GM23338 (cell line): Measurements from ENCODE around the gene MRGPRG. TPM values are rescaled to one million over a fixed set of nuclear protein-coding genes. Genes with fewer than 3 reads are reported as not detected.
A peak's percentile ranks its signal among the peaks of the same experiment; 100 is the strongest.

Experiments
- ATAC-seq: fragments of 200-7000 bp; cut with Tn5 transposase; 3 replicates; pipeline ENCODE4 v1.9.1; 2020
- DNase-seq: peaks from one replicate; pipeline ENCODE4 v3.0.0-alpha.2; 2015; ENCODE audit warnings: low spot score
- H2AFZ ChIP-seq: fragments of 200-600 bp; sonication (generic); 2 replicates; pipeline ENCODE4 v1.8.0; 2016; ENCODE audit warnings: antibody characterized with exemption, mild to moderate bottlenecking, moderate library complexity
- H3F3A ChIP-seq: fragments of 200-600 bp; sonication (generic); replicated peaks from 2 replicates; pipeline ENCODE4 v1.8.0; 2017; ENCODE audit warnings: antibody characterized with exemption, mixed run types, low read depth
- H3K27ac ChIP-seq: fragments of 200-600 bp; sonication (generic); 2 replicates; pipeline ENCODE4 v1.6.1; 2016; ENCODE audit warnings: low read depth
- H3K27me3 ChIP-seq: fragments of 200-600 bp; sonication (generic); 2 replicates; pipeline ENCODE4 v1.8.0; 2016; ENCODE audit warnings: mild to moderate bottlenecking, mixed run types, moderate library complexity; ENCODE audit not compliant: insufficient read depth
- H3K36me3 ChIP-seq: fragments of 200-600 bp; sonication (generic); 2 replicates; pipeline ENCODE4 v1.8.0; 2016; ENCODE audit warnings: mild to moderate bottlenecking; ENCODE audit not compliant: insufficient read depth
- H3K4me1 ChIP-seq: fragments of 200-600 bp; sonication (generic); 2 replicates; pipeline ENCODE4 v1.8.0; 2016; ENCODE audit warnings: mild to moderate bottlenecking, moderate library complexity; ENCODE audit not compliant: insufficient read depth
- H3K4me2 ChIP-seq: fragments of 200-600 bp; sonication (generic); 2 replicates; pipeline ENCODE4 v1.7.1; 2017; ENCODE audit warnings: mixed run types
- H3K4me3 ChIP-seq: fragments of 200-600 bp; sonication (generic); 2 replicates; pipeline ENCODE4 v1.6.1; 2016; ENCODE audit warnings: mixed run types
- H3K79me2 ChIP-seq: fragments of 200-600 bp; sonication (generic); replicated peaks from 2 replicates; pipeline ENCODE4 v1.8.0; 2017; ENCODE audit warnings: mild to moderate bottlenecking; ENCODE audit not compliant: insufficient read depth
- H3K9me2 ChIP-seq: fragments of 200-600 bp; sonication (generic); 2 replicates; pipeline ENCODE4 v1.8.0; 2017; ENCODE audit not compliant: insufficient read depth
- H4K20me1 ChIP-seq: fragments of 200-600 bp; sonication (generic); replicated peaks from 2 replicates; pipeline ENCODE4 v1.8.0; 2017; ENCODE audit warnings: mild to moderate bottlenecking; ENCODE audit not compliant: insufficient read depth
- H3K27ac Mint-ChIP-seq: 2 replicates; pipeline ENCODE4 v1.8.0; 2020; ENCODE audit warnings: inconsistent platforms, mild to moderate bottlenecking, moderate library complexity, mixed read lengths
- H3K27me3 Mint-ChIP-seq: 3 replicates; pipeline ENCODE4 v1.8.0; 2022; ENCODE audit warnings: low read depth, mild to moderate bottlenecking, moderate library complexity, mixed read lengths, inconsistent platforms; ENCODE audit not compliant: insufficient read depth, poor library complexity
- H3K36me3 Mint-ChIP-seq: 3 replicates; pipeline ENCODE4 v1.8.0; 2021; ENCODE audit warnings: low read depth, mild to moderate bottlenecking, inconsistent platforms, moderate library complexity, mixed read lengths
- H3K4me1 Mint-ChIP-seq: 3 replicates; pipeline ENCODE4 v1.8.0; 2020; ENCODE audit warnings: mild to moderate bottlenecking, inconsistent platforms, mixed read lengths
- H3K4me3 Mint-ChIP-seq: 3 replicates; pipeline ENCODE4 v1.8.0; 2021; ENCODE audit warnings: moderate library complexity, mild to moderate bottlenecking, inconsistent platforms, mixed read lengths
- H3K9me3 Mint-ChIP-seq: 3 replicates; pipeline ENCODE4 v1.8.0; 2020; ENCODE audit warnings: moderate library complexity, mild to moderate bottlenecking, inconsistent platforms, mixed read lengths
- CREB1 ChIP-seq: fragments of 250-450 bp; sonication (Bioruptor Pico); IDR thresholded peaks from 2 replicates; pipeline ENCODE4 v1.5.0; 2020; ENCODE audit warnings: low read depth, mild to moderate bottlenecking, moderate library complexity
- EZH2 ChIP-seq: fragments of 200-600 bp; sonication (generic); IDR thresholded peaks from one replicate; pipeline ENCODE4 v1.8.0; 2017; ENCODE audit warnings: antibody characterized with exemption, mild to moderate bottlenecking, low read depth; ENCODE audit not compliant: unreplicated experiment
- EZH2phosphoT487 ChIP-seq: fragments of 200-600 bp; sonication (generic); IDR thresholded peaks from one replicate; pipeline ENCODE4 v1.8.1; 2018; ENCODE audit warnings: antibody characterized with exemption; ENCODE audit not compliant: unreplicated experiment
- NANOG ChIP-seq: IDR thresholded peaks from 2 replicates; pipeline ENCODE4 v1.6.1; 2016; ENCODE audit warnings: antibody characterized with exemption, borderline replicate concordance
- REST ChIP-seq: IDR thresholded peaks from one replicate; pipeline ENCODE4 v1.6.1; 2018; ENCODE audit warnings: antibody characterized with exemption; ENCODE audit not compliant: unreplicated experiment
- ZNF331 ChIP-seq: fragments of 250-450 bp; sonication (Bioruptor Pico); IDR thresholded peaks from 2 replicates; pipeline ENCODE4 v1.5.0; 2020; ENCODE audit warnings: low read depth, mild to moderate bottlenecking, moderate library complexity
- polyA plus RNA-seq: library from polyadenylated mRNA; unstranded; fragments of >200 nt; fragmentation: Nextera tagmentation; extraction: Ambion mirVana; gene quantifications from 2 replicates; pipeline ENCODE4 v1.2.1, GENCODE V29; 2016
- total RNA-seq: library from RNA; depleted of rRNA; stranded (reverse); fragments of >200 nt; shearing (Covaris generic); gene quantifications from 2 replicates; pipeline ENCODE4 v1.2.3, GENCODE V29; 2014
- TF ChIP-seq, protein P1 (sequence below): fragments of 250-450 bp; sonication (Bioruptor Pico); IDR thresholded peaks from 2 replicates; pipeline ENCODE4 v1.5.0; 2020; ENCODE audit warnings: mild to moderate bottlenecking, moderate library complexity
- TF ChIP-seq, protein P2 (sequence below), 2 experiments: fragments of 200-600 bp in 1 of 2; sonication (generic) in 1 of 2; conservative IDR thresholded peaks; 2 replicates each; pipeline versions ENCODE4 v1.5.1 to v1.6.1; 2016 to 2017; ENCODE audit warnings: antibody characterized with exemption in 2 of 2, low read depth in 2 of 2, mild to moderate bottlenecking in 2 of 2, moderate library complexity in 1 of 2
- TF ChIP-seq, protein P3 (sequence below): IDR thresholded peaks from 2 replicates; pipeline ENCODE4 v1.6.1; 2016; ENCODE audit warnings: antibody characterized with exemption

The MRGPRG gene
- total and polyA plus RNA-seq, 2 experiments from 2014 or later: not detected

- TF ChIP-seq, protein P1, sequence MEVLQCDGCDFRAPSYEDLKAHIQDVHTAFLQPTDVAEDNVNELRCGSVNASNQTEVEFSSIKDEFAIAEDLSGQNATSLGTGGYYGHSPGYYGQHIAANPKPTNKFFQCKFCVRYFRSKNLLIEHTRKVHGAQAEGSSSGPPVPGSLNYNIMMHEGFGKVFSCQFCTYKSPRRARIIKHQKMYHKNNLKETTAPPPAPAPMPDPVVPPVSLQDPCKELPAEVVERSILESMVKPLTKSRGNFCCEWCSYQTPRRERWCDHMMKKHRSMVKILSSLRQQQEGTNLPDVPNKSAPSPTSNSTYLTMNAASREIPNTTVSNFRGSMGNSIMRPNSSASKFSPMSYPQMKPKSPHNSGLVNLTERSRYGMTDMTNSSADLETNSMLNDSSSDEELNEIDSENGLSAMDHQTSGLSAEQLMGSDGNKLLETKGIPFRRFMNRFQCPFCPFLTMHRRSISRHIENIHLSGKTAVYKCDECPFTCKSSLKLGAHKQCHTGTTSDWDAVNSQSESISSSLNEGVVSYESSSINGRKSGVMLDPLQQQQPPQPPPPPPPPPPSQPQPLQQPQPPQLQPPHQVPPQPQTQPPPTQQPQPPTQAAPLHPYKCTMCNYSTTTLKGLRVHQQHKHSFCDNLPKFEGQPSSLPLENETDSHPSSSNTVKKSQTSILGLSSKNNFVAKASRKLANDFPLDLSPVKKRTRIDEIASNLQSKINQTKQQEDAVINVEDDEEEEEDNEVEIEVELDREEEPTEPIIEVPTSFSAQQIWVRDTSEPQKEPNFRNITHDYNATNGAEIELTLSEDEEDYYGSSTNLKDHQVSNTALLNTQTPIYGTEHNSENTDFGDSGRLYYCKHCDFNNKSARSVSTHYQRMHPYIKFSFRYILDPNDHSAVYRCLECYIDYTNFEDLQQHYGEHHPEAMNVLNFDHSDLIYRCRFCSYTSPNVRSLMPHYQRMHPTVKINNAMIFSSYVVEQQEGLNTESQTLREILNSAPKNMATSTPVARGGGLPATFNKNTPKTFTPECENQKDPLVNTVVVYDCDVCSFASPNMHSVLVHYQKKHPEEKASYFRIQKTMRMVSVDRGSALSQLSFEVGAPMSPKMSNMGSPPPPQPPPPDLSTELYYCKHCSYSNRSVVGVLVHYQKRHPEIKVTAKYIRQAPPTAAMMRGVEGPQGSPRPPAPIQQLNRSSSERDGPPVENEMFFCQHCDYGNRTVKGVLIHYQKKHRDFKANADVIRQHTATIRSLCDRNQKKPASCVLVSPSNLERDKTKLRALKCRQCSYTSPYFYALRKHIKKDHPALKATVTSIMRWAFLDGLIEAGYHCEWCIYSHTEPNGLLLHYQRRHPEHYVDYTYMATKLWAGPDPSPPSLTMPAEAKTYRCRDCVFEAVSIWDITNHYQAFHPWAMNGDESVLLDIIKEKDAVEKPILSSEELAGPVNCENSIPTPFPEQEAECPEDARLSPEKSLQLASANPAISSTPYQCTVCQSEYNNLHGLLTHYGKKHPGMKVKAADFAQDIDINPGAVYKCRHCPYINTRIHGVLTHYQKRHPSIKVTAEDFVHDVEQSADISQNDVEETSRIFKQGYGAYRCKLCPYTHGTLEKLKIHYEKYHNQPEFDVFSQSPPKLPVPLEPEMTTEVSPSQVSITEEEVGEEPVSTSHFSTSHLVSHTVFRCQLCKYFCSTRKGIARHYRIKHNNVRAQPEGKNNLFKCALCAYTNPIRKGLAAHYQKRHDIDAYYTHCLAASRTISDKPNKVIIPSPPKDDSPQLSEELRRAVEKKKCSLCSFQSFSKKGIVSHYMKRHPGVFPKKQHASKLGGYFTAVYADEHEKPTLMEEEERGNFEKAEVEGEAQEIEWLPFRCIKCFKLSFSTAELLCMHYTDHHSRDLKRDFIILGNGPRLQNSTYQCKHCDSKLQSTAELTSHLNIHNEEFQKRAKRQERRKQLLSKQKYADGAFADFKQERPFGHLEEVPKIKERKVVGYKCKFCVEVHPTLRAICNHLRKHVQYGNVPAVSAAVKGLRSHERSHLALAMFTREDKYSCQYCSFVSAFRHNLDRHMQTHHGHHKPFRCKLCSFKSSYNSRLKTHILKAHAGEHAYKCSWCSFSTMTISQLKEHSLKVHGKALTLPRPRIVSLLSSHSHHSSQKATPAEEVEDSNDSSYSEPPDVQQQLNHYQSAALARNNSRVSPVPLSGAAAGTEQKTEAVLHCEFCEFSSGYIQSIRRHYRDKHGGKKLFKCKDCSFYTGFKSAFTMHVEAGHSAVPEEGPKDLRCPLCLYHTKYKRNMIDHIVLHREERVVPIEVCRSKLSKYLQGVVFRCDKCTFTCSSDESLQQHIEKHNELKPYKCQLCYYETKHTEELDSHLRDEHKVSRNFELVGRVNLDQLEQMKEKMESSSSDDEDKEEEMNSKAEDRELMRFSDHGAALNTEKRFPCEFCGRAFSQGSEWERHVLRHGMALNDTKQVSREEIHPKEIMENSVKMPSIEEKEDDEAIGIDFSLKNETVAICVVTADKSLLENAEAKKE (CRISPR knock-in tag): no peak
- TF ChIP-seq ZNF331 (CRISPR knock-in tag): no peak
- TF ChIP-seq, protein P2, sequence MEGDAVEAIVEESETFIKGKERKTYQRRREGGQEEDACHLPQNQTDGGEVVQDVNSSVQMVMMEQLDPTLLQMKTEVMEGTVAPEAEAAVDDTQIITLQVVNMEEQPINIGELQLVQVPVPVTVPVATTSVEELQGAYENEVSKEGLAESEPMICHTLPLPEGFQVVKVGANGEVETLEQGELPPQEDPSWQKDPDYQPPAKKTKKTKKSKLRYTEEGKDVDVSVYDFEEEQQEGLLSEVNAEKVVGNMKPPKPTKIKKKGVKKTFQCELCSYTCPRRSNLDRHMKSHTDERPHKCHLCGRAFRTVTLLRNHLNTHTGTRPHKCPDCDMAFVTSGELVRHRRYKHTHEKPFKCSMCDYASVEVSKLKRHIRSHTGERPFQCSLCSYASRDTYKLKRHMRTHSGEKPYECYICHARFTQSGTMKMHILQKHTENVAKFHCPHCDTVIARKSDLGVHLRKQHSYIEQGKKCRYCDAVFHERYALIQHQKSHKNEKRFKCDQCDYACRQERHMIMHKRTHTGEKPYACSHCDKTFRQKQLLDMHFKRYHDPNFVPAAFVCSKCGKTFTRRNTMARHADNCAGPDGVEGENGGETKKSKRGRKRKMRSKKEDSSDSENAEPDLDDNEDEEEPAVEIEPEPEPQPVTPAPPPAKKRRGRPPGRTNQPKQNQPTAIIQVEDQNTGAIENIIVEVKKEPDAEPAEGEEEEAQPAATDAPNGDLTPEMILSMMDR (conservative IDR thresholded peaks at IDR 0.05; ENCODE audit: low read depth in 2 of 2): no peak
Measured at GRCh38 chr11:3189886-3190583, 28.6 kb downstream of the MRGPRG start (continued).

DNA sequence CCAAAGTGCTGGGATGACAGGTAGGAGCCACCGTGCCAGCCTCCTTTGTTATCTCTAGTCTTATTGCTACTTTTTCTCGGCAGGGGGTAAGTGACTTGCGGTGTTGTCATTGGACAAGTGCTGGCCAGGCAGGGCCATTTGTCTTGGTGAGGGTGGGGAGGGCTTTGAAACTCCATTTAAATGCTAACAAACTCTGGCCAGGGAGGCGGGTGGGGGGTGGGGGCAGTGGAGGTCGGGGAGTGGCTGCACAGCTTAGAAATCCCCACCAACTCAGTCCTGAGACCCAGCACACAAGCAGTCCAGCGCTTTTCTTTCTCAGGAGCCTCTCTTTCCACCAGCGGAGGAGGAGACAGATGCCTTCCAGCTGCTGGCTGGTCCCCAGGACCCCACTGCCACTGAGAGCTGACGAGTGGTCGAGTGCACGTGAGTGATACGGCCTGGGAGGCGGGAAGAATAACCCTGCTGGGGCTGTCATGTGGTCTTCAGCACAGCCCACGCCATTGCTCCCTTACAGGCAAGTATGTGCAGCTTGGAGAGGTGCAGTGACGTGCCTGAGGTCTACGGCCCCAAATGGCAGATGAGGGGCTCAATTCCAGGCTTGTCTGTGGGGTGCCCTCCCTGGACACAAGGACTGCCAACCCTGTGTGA, 29.3 kb downstream of the MRGPRG start:
- Histone ChIP-seq H3K9me2 (0 out of 2 replicates have a peak, but pooled peaks cover 3% of the 10 kb centered on the region), H3K79me2 (no peaks in the 10 kb centered on the region), H2AFZ (peak overlapping the region; percentile 63; the same call in 1 of the 2 replicates), H3K27ac (no peak overlapping the region), H4K20me1 (no peaks in the 10 kb centered on the region), H3K27me3 (no peaks in the 10 kb centered on the region), H3K36me3 (no peaks in the 10 kb centered on the region), H3K4me3 (0 out of 2 replicates have a peak overlapping the region, but pooled peaks have one; percentile 38), H3K4me2 (peak overlapping the region; percentile 42), H3F3A (0 out of 2 replicates have a peak, but pooled peaks cover 4% of the 10 kb centered on the region), H3K4me1 (peaks cover 22% of the 10 kb centered on the region)
- TF ChIP-seq EZH2 (no peak), EZH2phosphoT487 (no peak), NANOG (no peak), CREB1 (CRISPR knock-in tag) (no peak), REST (no peak)
- TF ChIP-seq, protein P3, sequence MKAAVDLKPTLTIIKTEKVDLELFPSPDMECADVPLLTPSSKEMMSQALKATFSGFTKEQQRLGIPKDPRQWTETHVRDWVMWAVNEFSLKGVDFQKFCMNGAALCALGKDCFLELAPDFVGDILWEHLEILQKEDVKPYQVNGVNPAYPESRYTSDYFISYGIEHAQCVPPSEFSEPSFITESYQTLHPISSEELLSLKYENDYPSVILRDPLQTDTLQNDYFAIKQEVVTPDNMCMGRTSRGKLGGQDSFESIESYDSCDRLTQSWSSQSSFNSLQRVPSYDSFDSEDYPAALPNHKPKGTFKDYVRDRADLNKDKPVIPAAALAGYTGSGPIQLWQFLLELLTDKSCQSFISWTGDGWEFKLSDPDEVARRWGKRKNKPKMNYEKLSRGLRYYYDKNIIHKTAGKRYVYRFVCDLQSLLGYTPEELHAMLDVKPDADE: no peak
- ATAC-seq (peak; percentile 78), DNase-seq (peak; percentile 74)
- Mint-ChIP-seq H3K9me3 (peaks cover 6% of the 10 kb centered on the region; the same call in 1 of the 3 replicates), H3K27me3 (peaks cover 17% of the 10 kb centered on the region), H3K36me3 (no peaks in the 10 kb centered on the region; the same call in 1 of the 3 replicates), H3K27ac (no peak overlapping the region), H3K4me3 (peak overlapping the region; percentile 48), H3K4me1 (peaks cover 41% of the 10 kb centered on the region)
